Endometrium (tissue), 2 donors: ENCODE data around the gene PIK3CD.
"Not testable (repeated sequence)": the region's sequence is repeated elsewhere in the genome, so short reads cannot be mapped to it uniquely, and the experiment has no call there.

Source experiments
- FAIRE-seq: peaks from 2 replicates; lab custom pipeline; 2012; peaks lifted over from hg19 to GRCh38; lab: Jason Lieb, UNC
- donor health status: control.
- donor health status: control.

Gene PIK3CD

GRCh38 chr1:9736241-9736640 is 84.7 kb downstream of the PIK3CD start:
- no peak for FAIRE-seq

- no peak for FAIRE-seq
Observed at GRCh38 chr1:9737057-9737456, 85.5 kb downstream of the PIK3CD start.

GRCh38 chr1:9737671-9738070 is 86.1 kb downstream of the PIK3CD start:
- no peak for FAIRE-seq

- no peak for FAIRE-seq
Observed at GRCh38 chr1:9744106-9744799, 92.7 kb downstream of the PIK3CD start.

- no peak for FAIRE-seq
Observed at GRCh38 chr1:9746211-9746610, 94.7 kb downstream of the PIK3CD start.

GRCh38 chr1:9746651-9747050 is 95.1 kb downstream of the PIK3CD start:
- no peak for FAIRE-seq

GRCh38 chr1:9748391-9748790 is 96.9 kb downstream of the PIK3CD start:
- not testable (repeated sequence) for FAIRE-seq

GRCh38 chr1:9749361-9749760 is 97.8 kb downstream of the PIK3CD start:
- FAIRE-seq, result no peak

- no peak for FAIRE-seq
Observed at GRCh38 chr1:9751971-9752370, 100.4 kb downstream of the PIK3CD start.

- FAIRE-seq, result no peak
Observed at GRCh38 chr1:9753121-9753531, 101.6 kb downstream of the PIK3CD start.

GRCh38 chr1:9755441-9755995 is 104.0 kb downstream of the PIK3CD start:
- no peak for FAIRE-seq

- FAIRE-seq, result no peak
Observed at GRCh38 chr1:9758559-9759121, 107.1 kb downstream of the PIK3CD start.

GRCh38 chr1:9759939-9760338 is 108.4 kb downstream of the PIK3CD start:
- no peak for FAIRE-seq

GRCh38 chr1:9760824-9761223 is 109.3 kb downstream of the PIK3CD start:
- FAIRE-seq, result no peak

- no peak for FAIRE-seq
Observed at GRCh38 chr1:9761855-9762254, 110.3 kb downstream of the PIK3CD start.

GRCh38 chr1:9762446-9762845 is 110.9 kb downstream of the PIK3CD start:
- not testable (repeated sequence) for FAIRE-seq

GRCh38 chr1:9763914-9764313 is 112.4 kb downstream of the PIK3CD start:
- no peak for FAIRE-seq

GRCh38 chr1:9764550-9764949 is 113.0 kb downstream of the PIK3CD start:
- FAIRE-seq, result no peak

GRCh38 chr1:9766759-9767442 is 115.4 kb downstream of the PIK3CD start:
- no peak for FAIRE-seq

- FAIRE-seq, result no peak
Observed at GRCh38 chr1:9767964-9768668, 116.6 kb downstream of the PIK3CD start.

- FAIRE-seq, result no peak
Observed at GRCh38 chr1:9768983-9769382, 117.5 kb downstream of the PIK3CD start.

GRCh38 chr1:9770298-9770697 is 118.8 kb downstream of the PIK3CD start:
- FAIRE-seq, result no peak
